OCI-LY1 (cell line): ENCODE data around the gene HOXD9.

ENCODE experiments used
- H2AFZ ChIP-seq: fragments of 200-600 bp; sonication (generic), shearing (Covaris generic); 2 replicates; pipeline ENCODE4 v1.6.0; 2014; ENCODE audit warnings: antibody characterized with exemption, mild to moderate bottlenecking, low read length
- H3F3A ChIP-seq: fragments of 200-600 bp; sonication (generic), shearing (Covaris generic); 2 replicates; pipeline ENCODE4 v1.6.0; 2014; ENCODE audit warnings: mild to moderate bottlenecking, antibody characterized with exemption, low read length, moderate library complexity; ENCODE audit not compliant: insufficient read depth
- H3K27ac ChIP-seq: fragments of 200-600 bp; sonication (generic); 2 replicates; pipeline ENCODE4 v1.5.1; 2014; ENCODE audit warnings: low read length, mixed run types, mild to moderate bottlenecking, low read depth; ENCODE audit not compliant: poor library complexity, severe bottlenecking
- H3K27me3 ChIP-seq: fragments of 200-600 bp; sonication (generic); 2 replicates; pipeline ENCODE4 v1.6.0; 2014; ENCODE audit warnings: antibody characterized with exemption, mild to moderate bottlenecking, low read length, moderate library complexity; ENCODE audit not compliant: insufficient read depth
- H3K36me3 ChIP-seq: fragments of 200-600 bp; sonication (generic); 2 replicates; pipeline ENCODE4 v1.6.1; 2014; ENCODE audit warnings: mild to moderate bottlenecking, antibody characterized with exemption, low read length, moderate library complexity, mixed read lengths; ENCODE audit not compliant: insufficient read depth
- H3K4me1 ChIP-seq: fragments of 200-600 bp; sonication (generic); 2 replicates; pipeline ENCODE4 v1.5.1; 2014; ENCODE audit warnings: mild to moderate bottlenecking, low read length, moderate library complexity; ENCODE audit not compliant: insufficient read depth, severe bottlenecking
- H3K4me2 ChIP-seq: fragments of 200-600 bp; sonication (generic), shearing (Covaris generic); 2 replicates; pipeline ENCODE4 v1.6.1; 2014; ENCODE audit warnings: low read length
- H3K4me3 ChIP-seq: fragments of 200-600 bp; sonication (generic); 2 replicates; pipeline ENCODE4 v1.5.1; 2014; ENCODE audit warnings: low read length, low read depth, mild to moderate bottlenecking, mixed read lengths; ENCODE audit not compliant: poor library complexity, severe bottlenecking
- H3K79me2 ChIP-seq: fragments of 200-600 bp; shearing (Covaris generic); 2 replicates; pipeline ENCODE4 v1.6.1; 2016; ENCODE audit warnings: mixed run types, low read length, mixed read lengths; ENCODE audit not compliant: insufficient read depth
- H3K9ac ChIP-seq: fragments of 200-600 bp; sonication (generic), shearing (Covaris generic); 2 replicates; pipeline ENCODE4 v1.6.1; 2014; ENCODE audit warnings: mild to moderate bottlenecking, low read length, mixed read lengths
- H3K9me2 ChIP-seq: fragments of 200-600 bp; sonication (generic), shearing (Covaris generic); 2 replicates; pipeline ENCODE4 v1.6.1; 2014; ENCODE audit warnings: low read depth, mild to moderate bottlenecking, low read length, mixed read lengths
- H3K9me3 ChIP-seq: fragments of 200-600 bp; shearing (Covaris generic); 2 replicates; pipeline ENCODE4 v1.6.1; 2014; ENCODE audit warnings: low read length, mixed read lengths
- H4K20me1 ChIP-seq: fragments of 200-600 bp; sonication (generic), shearing (Covaris generic); 2 replicates; pipeline ENCODE4 v1.6.0; 2016; ENCODE audit warnings: mild to moderate bottlenecking, low read length; ENCODE audit not compliant: insufficient read depth
- CTCF ChIP-seq: fragments of 200-600 bp; sonication (generic), shearing (Covaris generic); IDR thresholded peaks from 2 replicates; pipeline ENCODE4 v1.5.1; 2017; ENCODE audit warnings: mild to moderate bottlenecking, antibody characterized with exemption, low read length, moderate library complexity, mixed read lengths
- EZH2 ChIP-seq: fragments of 200-600 bp; sonication (generic), shearing (Covaris generic); IDR thresholded peaks from 2 replicates; pipeline ENCODE4 v1.8.0; 2017; ENCODE audit warnings: borderline replicate concordance, mixed run types, mild to moderate bottlenecking, antibody characterized with exemption, low read length, moderate library complexity, mixed read lengths

The HOXD9 gene

GRCh38 chr2:176075481-176075880, 47.0 kb upstream of the HOXD9 start:
- H4K20me1 ChIP-seq, result no peaks in the 10 kb centered on the region

GRCh38 chr2:176076063-176076462, 46.5 kb upstream of the HOXD9 start:
- Histone ChIP-seq H3K36me3 (no peaks in the 10 kb centered on the region), H4K20me1 (no peaks in the 10 kb centered on the region), H3K9ac (no peak overlapping the region), H3K79me2 (no peaks in the 10 kb centered on the region), H2AFZ (no peak overlapping the region), H3K4me3 (no peak overlapping the region), H3K4me1 (no peaks in the 10 kb centered on the region), H3K9me3 (no peaks in the 10 kb centered on the region), H3F3A (no peaks in the 10 kb centered on the region), H3K4me2 (no peak overlapping the region), H3K27me3 (no peaks in the 10 kb centered on the region), H3K9me2 (no peaks in the 10 kb centered on the region), H3K27ac (no peak overlapping the region)
- TF ChIP-seq CTCF (no peak), EZH2 (no peak)

More at GRCh38 chr2:176075481-176075880, 47.0 kb upstream of the HOXD9 start:
- Histone ChIP-seq H3K9me3 (no peaks in the 10 kb centered on the region), H3K27ac (no peak overlapping the region), H3F3A (no peaks in the 10 kb centered on the region), H3K4me2 (no peak overlapping the region), H3K79me2 (no peaks in the 10 kb centered on the region), H3K9ac (no peak overlapping the region), H3K4me3 (no peak overlapping the region), H2AFZ (no peak overlapping the region), H3K9me2 (no peaks in the 10 kb centered on the region), H3K36me3 (no peaks in the 10 kb centered on the region), H3K4me1 (no peaks in the 10 kb centered on the region), H3K27me3 (no peaks in the 10 kb centered on the region)
- no peak for TF ChIP-seq CTCF
- TF ChIP-seq EZH2, result no peak

GRCh38 chr2:176076796-176077195, 45.7 kb upstream of the HOXD9 start:
- H3F3A ChIP-seq, result no peaks in the 10 kb centered on the region
- H3K79me2 ChIP-seq, result no peaks in the 10 kb centered on the region
- no peaks in the 10 kb centered on the region for H3K9me3 ChIP-seq
- H3K4me2 ChIP-seq, result no peak overlapping the region
- H4K20me1 ChIP-seq, result no peaks in the 10 kb centered on the region
- H3K27ac ChIP-seq, result no peak overlapping the region
- no peak overlapping the region for H3K9ac ChIP-seq
- H3K36me3 ChIP-seq, result no peaks in the 10 kb centered on the region
- no peaks in the 10 kb centered on the region for H3K27me3 ChIP-seq
- no peaks in the 10 kb centered on the region for H3K4me1 ChIP-seq
- no peak overlapping the region for H3K4me3 ChIP-seq
- no peak overlapping the region for H2AFZ ChIP-seq
- no peak for TF ChIP-seq CTCF
- TF ChIP-seq EZH2, result no peak
- no peaks in the 10 kb centered on the region for H3K9me2 ChIP-seq
